NCI-H1417 treated with DMSO at 0.1 percent for 48 hours (cell line): ENCODE measurements around the gene CCDC187.
"Not testable (repeated sequence)": the region's sequence is repeated elsewhere in the genome, so short reads cannot be mapped to it uniquely, and the experiment has no call there.

ENCODE experiments used
- DNase-seq: peaks from one replicate; lab custom pipeline; 2025; lab: John Stamatoyannopoulos, UW

CCDC187 gene

GRCh38 chr9:136303825-136304416, at the start of gene CCDC187:
CCDC187 (minus strand) TSS chr9:136304094; CDS start chr9:136303830, 264 bp downstream.
- DNase-seq, result no peak

GRCh38 chr9:136353088-136353487, 49.2 kb upstream of the CCDC187 start:
- no peak for DNase-seq

GRCh38 chr9:136352682-136353081, 48.8 kb upstream of the CCDC187 start:
- no peak for DNase-seq

- DNase-seq, result not testable (repeated sequence)
Observed at GRCh38 chr9:136351868-136352267, 48.0 kb upstream of the CCDC187 start.

GRCh38 chr9:136351252-136351800, 47.4 kb upstream of the CCDC187 start:
- DNase-seq, result no peak

- DNase-seq, result no peak
Observed at GRCh38 chr9:136349546-136349945, 45.7 kb upstream of the CCDC187 start.

- DNase-seq, result no peak
Observed at GRCh38 chr9:136348691-136349090, 44.8 kb upstream of the CCDC187 start.

GRCh38 chr9:136347472-136348256, 43.8 kb upstream of the CCDC187 start:
- DNase-seq, result no peak

- DNase-seq, result no peak
Observed at GRCh38 chr9:136346927-136347465, 43.1 kb upstream of the CCDC187 start.

- no peak for DNase-seq
Observed at GRCh38 chr9:136346157-136346481, 42.2 kb upstream of the CCDC187 start.

- DNase-seq, result no peak
Observed at GRCh38 chr9:136345281-136346156, 41.6 kb upstream of the CCDC187 start.

- DNase-seq, result no peak
Observed at GRCh38 chr9:136344544-136345280, 40.8 kb upstream of the CCDC187 start.

- DNase-seq, result no peak
Observed at GRCh38 chr9:136343884-136344269, 40.0 kb upstream of the CCDC187 start.

- no peak for DNase-seq
Observed at GRCh38 chr9:136343121-136343883, 39.4 kb upstream of the CCDC187 start.

- no peak for DNase-seq
Observed at GRCh38 chr9:136342181-136343120, 38.6 kb upstream of the CCDC187 start.

- DNase-seq, result no peak
Observed at GRCh38 chr9:136341769-136342168, 37.9 kb upstream of the CCDC187 start.

- DNase-seq, result no peak
Observed at GRCh38 chr9:136341042-136341655, 37.3 kb upstream of the CCDC187 start.

- no peak for DNase-seq
Observed at GRCh38 chr9:136340356-136341041, 36.6 kb upstream of the CCDC187 start.

- no peak for DNase-seq
Observed at GRCh38 chr9:136339958-136340310, 36.0 kb upstream of the CCDC187 start.
